ENCODE results near the gene CADPS.

DNA sequence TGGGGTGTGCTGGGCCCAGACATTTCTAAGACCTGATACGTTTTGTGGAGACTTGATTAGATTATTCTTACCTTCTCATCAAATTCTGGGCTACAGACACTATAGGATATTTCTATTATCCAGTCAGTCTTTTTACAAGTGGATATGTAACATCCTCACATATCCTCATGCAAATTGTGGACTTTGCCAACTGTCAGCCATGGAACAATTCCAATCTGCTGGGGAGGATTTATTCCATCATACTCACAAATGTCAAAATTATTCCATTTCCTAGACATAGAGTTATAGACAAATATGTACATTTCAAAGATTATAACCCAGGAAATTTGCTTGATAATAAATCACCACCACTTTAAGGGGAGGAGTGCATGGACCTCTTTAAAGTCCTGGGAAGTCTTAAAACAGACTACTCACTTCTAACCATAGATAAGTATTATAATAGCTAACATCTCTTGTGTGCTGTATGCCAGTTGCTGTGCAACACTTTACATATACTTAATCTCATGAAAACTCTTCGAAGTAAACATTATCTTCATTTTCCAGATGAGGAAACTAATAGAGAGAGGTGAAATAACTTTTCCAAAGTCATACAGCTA is 44.4 kb downstream of the CADPS start:
- TF ChIP-seq, protein P1, sequence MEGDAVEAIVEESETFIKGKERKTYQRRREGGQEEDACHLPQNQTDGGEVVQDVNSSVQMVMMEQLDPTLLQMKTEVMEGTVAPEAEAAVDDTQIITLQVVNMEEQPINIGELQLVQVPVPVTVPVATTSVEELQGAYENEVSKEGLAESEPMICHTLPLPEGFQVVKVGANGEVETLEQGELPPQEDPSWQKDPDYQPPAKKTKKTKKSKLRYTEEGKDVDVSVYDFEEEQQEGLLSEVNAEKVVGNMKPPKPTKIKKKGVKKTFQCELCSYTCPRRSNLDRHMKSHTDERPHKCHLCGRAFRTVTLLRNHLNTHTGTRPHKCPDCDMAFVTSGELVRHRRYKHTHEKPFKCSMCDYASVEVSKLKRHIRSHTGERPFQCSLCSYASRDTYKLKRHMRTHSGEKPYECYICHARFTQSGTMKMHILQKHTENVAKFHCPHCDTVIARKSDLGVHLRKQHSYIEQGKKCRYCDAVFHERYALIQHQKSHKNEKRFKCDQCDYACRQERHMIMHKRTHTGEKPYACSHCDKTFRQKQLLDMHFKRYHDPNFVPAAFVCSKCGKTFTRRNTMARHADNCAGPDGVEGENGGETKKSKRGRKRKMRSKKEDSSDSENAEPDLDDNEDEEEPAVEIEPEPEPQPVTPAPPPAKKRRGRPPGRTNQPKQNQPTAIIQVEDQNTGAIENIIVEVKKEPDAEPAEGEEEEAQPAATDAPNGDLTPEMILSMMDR (conservative IDR thresholded peaks at IDR 0.05; ENCODE audit: low read length), result no peak
- TF ChIP-seq EZH2phosphoT487 (IDR thresholded peaks at IDR 0.05; ENCODE audit: borderline replicate concordance, low read depth, low read length), result no peak

Data from OCI-LY7 (cell line).